GM12874 (cell line): ENCODE data around the gene SF3B3.

Source experiments
- TF ChIP-seq, protein P1 (sequence below): IDR thresholded peaks from 2 replicates; pipeline ENCODE4 v1.5.1; 2011; ENCODE audit warnings: low read depth, mild to moderate bottlenecking, control low read depth, low read length, moderate library complexity; ENCODE audit not compliant: insufficient read depth

The SF3B3 gene

GRCh38 chr16:70614208-70614951 lies 90.8 kb downstream of the SF3B3 start:
- TF ChIP-seq, protein P1, sequence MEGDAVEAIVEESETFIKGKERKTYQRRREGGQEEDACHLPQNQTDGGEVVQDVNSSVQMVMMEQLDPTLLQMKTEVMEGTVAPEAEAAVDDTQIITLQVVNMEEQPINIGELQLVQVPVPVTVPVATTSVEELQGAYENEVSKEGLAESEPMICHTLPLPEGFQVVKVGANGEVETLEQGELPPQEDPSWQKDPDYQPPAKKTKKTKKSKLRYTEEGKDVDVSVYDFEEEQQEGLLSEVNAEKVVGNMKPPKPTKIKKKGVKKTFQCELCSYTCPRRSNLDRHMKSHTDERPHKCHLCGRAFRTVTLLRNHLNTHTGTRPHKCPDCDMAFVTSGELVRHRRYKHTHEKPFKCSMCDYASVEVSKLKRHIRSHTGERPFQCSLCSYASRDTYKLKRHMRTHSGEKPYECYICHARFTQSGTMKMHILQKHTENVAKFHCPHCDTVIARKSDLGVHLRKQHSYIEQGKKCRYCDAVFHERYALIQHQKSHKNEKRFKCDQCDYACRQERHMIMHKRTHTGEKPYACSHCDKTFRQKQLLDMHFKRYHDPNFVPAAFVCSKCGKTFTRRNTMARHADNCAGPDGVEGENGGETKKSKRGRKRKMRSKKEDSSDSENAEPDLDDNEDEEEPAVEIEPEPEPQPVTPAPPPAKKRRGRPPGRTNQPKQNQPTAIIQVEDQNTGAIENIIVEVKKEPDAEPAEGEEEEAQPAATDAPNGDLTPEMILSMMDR = no peak

- TF ChIP-seq, protein P1 = no peak
Measured at GRCh38 chr16:70615945-70616344, 92.3 kb downstream of the SF3B3 start.
